ENCODE measurements around the gene ANKRD63.

The ANKRD63 gene

DNA sequence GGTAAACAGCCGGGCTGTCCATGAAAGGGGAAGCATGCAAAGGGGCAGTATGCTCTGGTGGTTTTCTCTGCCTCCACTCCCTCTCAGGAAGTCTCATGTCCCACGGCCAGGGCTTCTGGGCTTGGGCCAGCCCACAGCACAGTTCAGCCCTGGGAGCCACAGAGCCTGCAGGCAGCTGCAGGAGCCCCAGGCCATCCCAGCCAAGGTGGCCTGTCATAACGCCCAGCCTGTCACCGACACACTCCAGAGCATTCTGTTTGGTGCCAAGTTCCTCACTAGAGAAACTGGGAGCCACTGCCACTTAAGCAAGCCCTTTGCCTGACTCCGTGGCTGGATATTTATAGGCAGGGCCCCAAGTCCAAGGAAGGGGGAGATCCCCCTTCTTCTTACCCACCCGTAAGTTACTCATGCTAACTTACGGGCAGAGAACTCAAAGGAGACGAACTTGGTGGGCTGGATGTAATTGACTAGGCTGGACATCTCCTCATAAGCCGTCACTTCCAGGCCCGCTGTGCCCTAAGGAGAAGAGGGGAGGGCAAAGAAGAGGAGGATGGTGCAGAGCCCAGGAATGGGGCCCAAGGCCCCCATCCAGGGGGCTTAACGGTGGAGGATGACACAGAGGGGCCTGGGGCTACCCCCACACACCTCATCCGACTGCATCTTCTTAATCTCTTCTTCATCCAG, 13.2 kb upstream of the ANKRD63 start:
- DNase-seq (ENCODE audit: low read depth in 2 of 2), result no peak

DNA sequence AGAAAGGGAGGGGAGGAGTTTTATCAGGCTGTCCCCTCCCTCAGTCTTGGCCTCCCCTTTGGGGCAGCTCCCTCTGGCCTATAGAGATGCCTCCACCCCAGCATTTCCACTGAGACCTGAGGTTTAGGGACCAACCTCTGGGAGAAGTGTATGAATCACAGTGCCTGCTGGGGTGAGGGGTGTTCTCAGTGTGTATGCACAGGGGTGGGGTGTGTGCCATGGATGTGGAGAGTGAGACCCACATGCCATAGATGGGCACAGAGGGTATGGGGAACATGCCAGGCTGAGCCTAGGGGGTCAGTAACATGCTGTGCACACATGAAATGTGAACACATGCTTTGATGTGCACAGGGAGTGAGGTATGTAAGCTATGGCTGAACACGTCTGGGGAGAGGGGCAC, 12.4 kb upstream of the ANKRD63 start:
- DNase-seq (ENCODE audit: low read depth in 2 of 2), result no peak

DNA sequence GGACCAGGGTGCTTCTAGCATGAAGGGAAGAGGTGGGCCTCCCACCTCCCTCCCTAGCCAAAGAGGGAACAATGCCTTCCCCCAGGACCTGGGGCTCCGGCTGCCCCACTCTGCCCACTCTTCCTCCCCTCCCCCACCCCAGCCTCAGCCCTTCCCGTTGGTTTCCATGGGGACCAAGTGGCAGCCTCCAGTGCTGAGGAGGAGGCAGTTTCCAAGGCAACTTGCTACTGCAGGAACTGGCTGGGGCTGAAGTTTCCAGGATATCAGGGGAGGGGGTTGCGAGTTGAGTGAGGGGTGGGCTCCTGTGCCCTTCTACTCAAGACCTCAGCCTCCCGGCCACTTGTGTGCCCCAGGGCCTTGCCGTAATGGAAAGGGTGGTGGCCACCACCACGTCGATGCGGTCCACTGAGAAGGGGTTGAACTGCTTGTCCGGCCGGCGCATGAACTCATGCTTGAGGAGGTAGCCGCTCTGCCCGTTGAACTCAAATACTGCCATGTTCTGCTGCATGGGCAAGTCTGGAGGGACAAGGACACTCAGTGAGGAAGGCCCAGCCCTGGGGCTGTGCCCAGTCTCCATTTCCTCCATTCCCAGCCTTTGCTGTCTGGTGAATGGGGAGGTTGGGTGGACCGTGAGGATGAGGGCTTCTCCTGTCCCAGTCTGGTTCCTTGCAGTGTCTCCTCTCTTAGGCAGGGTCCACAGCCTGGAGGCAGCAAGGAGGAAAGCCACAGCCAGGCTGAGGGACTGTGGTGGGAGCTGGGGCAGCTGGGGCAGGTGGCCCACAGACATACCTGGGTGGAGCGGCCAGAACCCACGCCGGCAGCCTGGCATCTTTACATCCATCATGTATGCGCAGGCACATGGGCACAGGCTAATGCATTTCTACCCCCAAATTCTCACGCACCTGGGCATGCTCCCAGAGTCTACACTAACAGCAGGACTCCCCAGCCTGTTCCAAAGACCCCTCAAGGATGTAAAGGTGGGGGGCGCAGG, 11.3 kb upstream of the ANKRD63 start:
- DNase-seq (ENCODE audit: low read depth in 2 of 2), result no peak

DNA sequence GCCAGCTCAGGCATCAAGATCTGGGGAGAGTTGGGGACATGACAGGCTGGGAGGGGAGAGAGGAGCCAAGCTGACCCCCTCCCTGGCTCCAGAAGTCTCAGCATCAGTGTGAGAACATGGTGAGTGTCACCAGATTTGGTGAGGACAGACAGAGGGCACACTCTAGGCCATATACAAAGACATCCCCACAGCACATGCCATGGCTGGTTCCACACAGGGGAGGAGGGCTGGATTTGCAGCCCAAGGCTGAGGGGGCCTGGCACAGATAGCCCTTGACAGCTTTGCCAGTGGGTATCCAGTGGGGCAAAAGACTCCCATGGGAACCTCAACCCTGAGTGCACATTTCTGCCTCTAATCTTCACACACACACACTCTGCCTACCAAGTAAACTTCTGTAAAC, 10.1 kb upstream of the ANKRD63 start:
- DNase-seq (ENCODE audit: low read depth in 2 of 2), result no peak

DNA sequence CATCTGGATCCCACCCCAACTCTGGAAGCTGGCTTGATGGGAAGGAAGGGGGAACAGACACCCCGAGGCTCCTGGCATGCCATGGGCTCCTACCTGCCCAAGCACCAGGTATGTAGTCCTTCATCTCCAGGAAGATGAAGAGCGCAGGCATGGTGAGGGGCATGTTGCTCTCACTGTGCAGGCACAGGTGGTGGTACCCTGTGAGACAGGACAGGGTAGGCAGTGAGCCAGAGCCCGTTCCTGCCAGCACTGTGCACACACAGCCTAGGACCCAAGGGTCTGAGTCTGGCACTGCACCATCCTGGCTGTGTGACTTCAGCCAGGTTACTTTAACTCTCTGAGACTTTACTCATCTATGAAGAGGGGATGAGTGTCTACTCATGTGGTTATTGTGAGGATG, 9.4 kb upstream of the ANKRD63 start:
- DNase-seq (ENCODE audit: low read depth in 2 of 2), result no peak

DNA sequence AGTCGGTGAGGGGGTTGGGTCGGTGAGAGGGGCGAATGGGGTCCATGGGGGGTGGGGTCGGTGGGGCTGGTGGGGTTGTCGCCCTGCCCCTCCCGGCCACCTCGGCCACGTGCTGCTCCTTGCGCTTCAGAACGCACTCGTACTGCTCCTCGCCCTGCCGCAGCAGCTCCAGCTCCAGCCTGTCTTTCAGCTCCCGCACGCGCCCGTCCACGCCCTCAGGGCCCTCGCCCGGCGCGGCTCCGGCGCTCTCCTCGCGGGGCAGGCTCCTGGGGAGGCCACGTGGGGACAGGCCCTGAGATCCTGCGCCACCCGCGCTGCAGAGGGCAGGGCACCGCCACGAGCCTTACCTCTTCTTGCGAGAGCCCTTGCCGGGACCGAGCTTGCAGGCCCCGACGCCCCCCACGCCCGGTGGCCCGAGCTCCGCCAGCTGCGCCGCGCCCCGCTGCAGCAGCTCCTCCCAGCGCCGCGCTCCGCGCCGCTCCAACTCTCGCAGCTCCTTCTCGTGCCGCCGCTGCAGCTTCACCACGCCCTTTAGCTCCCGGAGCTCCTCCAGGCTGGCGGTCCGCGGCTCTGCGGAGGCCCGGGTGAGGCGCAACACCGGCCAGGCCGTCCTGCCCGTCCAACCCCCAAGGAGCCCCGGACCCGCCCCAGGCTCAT, 8.2 kb upstream of the ANKRD63 start:
- DNase-seq (ENCODE audit: low read depth in 2 of 2), result no peak

DNA sequence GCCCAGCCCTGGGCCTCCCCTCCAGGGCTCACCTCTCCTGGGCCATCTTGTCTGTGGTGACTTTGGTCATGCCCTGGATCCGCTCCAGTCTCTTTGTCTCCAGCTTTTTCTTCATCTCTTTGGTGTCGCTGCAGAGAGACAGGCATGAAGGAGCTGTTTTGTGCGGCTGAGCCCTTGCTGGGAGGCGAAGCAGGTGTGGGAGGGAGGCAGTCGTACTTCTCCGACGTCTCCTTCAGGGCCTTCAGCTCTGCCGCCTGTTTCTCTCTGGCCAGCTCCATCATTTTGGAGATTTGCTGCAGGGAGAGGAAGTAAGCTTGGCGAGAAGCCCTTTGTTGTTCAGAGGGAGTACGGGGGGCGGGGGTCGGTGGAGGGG, 7.7 kb upstream of the ANKRD63 start:
- DNase-seq (ENCODE audit: low read depth in 2 of 2), result no peak

DNA sequence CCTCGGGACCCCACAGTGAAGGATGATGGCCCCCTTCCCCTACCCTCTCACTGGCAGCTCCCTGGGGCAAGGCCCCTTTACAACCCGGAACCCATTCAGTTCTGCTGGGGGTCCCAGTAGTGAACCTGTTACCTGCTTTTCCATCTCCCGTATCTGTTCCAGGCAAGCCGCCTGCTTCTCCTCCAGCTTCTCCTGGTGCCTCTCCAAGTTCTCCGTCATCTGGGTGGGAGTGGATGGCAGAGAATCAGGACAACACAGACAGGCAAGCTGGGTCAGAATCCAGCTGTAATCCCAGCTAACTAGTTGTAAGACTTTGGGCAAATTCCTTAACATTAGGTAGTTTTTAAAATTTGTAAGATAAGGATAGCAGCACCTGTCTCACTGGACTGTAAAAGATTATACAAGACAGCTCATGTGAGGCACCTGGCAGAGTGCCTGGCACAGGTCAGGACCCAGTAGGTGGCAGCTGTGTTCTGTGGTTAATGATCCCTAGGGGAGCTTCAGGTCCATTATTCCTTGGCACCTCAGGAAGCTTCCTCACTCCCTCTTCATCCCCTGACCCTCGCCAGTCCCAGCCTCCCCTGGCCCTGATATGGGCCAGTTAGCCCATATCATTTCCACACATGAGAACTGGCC, 6.4 kb upstream of the ANKRD63 start:
- DNase-seq (ENCODE audit: low read depth in 2 of 2), result no peak

DNA sequence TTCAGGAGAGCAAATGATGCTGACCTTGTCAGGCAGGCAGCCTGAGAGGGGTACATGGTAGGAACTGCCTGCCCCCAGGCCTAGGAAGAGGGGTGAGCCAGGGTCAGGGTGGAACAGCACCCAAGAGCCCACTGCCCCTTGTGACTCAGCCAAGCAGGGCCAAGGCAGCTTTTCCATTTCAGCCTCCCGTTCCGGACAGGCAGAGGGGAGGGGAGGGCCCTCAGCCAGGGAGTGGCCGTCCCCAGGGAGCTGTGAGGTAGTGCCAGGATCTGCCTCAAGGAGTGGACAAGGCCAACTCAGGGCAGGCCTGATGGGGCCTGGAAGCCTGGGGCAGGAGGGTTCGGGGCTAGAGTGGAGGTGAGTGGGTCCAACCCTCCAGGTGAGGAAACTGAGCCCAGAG, 5.1 kb upstream of the ANKRD63 start:
- no peak for DNase-seq (ENCODE audit: low read depth in 2 of 2)

DNA sequence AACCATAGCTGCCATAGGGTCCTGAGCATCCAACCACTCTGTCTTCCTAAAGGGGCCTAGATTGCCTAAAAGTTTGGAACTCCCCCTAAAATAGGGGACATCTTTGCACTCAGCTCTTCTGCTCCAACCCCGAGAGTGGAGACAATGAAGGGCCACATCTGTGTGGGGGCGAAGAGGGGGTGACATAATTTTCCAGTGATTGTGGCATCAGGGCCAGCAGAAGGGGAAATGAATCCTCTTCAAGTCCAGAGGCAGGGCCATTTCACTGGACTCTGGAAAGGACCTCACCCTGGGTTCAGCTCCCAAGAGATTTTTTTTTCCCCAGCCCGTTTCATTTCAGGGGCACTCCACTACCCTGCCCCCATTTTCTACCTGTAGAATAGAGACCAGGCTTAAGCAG, 4.6 kb upstream of the ANKRD63 start:
- no peak for DNase-seq (ENCODE audit: low read depth in 2 of 2)

DNA sequence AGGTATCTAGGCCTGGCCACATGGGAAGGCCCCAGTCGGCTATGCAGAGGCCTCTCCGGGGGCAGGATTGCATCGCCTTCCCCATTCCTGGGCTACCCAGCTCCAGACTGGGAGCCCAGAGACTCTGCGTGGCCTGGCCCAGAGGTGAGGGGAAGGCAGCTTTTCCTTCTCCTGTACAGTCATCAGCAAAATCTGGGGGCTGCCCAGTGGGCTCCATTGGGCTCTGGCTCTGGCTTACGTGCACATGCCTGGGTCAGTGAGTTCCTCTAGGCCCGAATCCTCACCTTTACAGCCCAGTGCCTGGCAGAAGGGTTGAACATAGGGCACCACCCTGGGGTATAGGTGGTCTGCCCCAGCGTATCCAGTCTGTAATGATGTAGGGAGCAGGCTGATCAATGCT, 3.9 kb upstream of the ANKRD63 start:
- no peak for DNase-seq (ENCODE audit: low read depth in 2 of 2)

DNA sequence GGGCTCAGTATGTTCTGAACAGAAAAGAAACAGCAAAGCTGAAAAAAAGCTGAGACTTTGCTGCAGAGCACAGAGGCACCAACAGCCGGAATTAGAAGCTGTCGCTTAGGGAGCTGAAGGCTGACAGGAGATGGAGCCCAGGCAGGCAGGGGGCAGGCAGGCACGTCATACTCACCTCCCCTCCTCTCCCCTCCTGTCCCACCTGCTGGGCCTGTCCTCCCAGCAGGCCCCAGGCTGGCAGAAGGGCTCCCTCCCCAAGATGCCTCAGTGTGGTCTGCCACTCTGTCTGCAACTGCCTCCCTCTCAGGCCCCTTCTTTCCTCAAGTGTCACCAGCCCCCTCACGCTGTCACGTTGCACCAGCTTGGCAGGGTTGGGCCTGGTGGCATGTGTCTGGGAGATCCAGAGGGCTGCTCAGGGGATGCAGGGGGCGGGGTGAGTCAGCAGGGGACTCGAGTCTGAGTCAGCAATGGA, 3.2 kb upstream of the ANKRD63 start:
- DNase-seq (ENCODE audit: low read depth in 2 of 2), result no peak

DNA sequence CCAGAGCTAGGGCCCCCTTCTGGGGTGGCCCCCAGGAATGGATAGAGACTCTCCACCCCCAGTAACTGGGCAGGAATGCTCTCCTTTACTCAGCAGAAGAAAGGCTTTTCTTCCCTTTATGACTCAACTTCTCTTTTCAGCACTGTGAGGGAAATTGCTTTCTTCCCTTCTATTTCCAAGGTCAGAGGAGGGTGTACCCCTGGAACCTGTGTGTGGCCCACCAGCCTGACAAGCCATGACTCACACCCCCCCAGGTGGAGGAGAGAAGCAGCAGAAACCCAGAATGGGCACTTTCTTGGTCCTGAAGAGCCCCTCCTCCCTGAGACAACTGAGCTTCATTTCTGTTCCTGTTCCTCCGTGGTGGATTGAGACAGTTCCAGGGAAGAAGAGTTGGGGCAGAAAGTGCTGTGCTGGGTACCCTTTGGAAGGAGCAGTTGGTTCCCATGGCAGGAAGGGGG, 2.7 kb upstream of the ANKRD63 start:
- DNase-seq (ENCODE audit: low read depth in 2 of 2), result no peak

DNA sequence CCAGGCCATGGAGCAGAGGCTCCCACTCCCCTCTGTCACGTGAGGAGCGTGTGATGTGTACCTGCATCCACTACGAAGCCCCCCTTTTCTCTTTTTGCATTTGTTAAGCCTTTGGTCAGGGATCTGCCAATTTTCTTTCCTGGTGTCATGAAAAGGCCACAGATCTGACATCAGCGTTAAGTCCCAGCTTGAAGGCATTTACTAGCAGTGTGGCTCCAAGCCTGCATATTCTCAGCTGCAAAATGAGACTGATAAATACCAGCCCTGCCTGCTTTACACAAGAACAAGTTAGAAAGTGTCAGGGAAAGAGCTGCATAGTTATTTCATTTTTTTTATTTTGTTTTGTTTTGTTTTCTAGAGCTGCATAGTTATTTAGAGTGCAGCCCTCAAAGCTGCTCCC, 2.3 kb upstream of the ANKRD63 start:
- DNase-seq (ENCODE audit: low read depth in 2 of 2), result no peak

DNA sequence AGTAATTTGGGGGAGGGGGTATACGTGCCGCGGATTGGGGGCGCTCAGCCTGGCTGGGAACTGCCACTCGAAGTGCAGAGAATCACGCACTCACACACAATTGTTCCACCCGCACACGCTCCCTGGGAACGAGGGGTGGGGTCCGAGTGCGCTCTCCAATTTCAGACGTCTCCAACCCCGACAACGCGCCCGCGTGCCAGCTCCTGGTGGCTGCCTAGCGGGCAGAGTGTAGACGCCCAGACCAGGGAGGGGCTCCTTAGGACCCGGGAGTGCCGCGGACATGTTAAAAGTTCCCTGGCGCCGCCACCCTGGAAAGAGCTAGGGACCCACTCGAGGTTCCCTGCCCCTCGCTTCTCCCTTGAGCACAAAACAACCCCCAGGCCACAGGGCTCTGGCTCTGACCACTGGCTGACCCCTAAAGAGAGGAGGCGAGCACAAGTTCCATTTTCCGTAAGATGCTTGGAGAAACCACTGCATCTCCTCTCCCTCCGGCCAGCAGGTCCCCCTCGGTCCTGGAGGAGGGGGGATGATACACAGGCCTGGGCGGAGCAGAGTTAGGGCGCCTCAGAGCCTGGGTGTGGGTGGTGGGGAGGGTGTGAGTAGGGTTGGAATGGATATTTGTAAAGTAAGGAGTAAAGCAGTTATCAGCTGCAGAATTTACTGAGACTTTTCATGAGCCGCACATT, 894 bp upstream of the ANKRD63 start:
- DNase-seq (ENCODE audit: low read depth in 2 of 2), result no peak

DNA sequence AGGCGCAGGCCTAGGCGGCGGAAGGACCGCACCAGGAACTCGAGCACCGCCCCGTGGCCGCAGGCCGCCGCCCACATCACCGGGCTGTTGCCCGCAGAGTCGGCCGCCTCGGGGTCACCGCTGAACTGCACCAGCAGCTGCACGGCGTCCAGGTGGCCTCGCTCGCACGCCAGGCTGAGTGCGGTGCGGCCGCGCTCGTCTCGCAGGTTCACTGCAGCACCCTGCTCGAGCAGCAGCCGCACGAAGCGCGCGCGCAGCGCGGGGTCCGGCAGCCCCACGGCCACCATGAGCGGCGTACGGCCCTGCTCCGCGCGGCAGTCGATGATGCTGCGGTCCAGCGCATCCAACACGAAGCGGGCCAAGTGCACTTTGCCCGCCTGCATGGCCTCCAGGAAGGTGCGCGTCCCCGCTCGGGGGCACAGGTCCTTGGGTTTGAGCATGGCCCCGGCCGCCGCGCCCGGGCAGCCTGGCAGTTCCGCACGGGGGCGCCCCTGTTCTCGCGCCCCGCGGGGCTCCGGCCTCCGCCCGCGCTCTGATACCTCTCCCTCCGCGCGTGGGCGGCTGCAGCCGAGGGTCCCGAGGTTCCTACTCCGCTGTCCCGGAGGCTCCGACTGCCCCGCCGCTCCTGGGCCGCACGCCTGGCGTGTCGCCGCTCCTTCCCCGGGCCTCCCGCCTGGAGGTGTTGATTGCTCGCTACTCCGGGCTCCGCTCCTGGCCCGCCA, 556 bp downstream of the ANKRD63 start:
- DNase-seq (ENCODE audit: low read depth in 2 of 2), result peak in 1 of 2 donors; percentile 18

DNA sequence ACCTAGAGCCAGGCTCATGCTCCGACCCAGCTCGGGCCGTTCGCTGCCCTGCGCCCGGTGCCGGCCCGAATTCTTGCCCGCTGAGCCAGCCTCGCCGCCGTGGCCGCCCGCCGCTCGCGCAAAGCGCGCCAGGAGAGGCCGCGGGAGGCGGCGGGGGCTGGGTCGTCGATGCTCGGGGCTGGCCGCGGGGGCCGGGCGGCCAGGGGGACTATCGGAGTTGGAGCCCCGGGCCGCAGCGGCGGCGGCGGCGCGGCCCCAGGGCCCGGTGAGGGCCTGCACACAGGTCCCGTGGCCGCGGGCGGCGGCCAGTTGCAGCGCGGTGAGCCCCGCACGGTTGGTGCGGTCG, 1.1 kb downstream of the ANKRD63 start:
- no peak for DNase-seq (ENCODE audit: low read depth in 2 of 2)

DNA sequence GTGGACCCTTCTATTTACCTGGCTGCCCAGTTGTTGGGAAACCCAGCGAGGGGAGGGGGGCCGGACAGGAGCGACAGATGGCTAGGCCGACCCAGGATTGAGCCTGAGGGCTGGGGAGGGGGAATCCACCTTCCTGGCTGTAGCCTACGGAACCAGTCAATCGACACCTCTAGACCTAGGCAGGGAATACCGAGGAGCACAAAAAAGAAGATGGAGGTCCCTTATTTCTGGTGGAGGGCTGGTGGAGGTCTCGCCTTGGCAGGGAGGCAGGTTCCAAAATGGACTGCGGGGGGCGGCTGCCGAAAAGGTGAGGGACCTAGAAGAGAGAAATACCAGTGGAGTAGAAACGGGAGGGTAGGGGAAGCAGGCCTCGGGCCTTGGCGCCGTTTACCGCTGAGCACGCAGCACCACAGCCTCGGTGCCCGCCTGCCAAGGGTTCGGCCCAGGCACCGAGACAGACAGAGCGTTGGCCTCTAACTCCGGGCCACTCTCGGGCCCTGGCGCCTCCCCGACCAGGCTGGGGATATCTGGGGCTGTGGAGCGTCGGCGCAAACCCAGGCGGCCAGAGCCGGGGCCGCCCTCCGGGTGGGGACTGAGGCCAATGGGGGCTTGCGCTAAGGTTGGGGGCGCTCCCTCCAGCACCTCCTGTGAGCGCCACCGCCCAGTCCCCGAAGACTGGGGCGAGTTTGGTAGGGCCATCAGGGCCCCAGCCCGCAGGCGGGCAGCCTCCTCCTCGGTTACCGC, 1.6 kb downstream of the ANKRD63 start:
- DNase-seq (ENCODE audit: low read depth in 2 of 2), result no peak

DNA sequence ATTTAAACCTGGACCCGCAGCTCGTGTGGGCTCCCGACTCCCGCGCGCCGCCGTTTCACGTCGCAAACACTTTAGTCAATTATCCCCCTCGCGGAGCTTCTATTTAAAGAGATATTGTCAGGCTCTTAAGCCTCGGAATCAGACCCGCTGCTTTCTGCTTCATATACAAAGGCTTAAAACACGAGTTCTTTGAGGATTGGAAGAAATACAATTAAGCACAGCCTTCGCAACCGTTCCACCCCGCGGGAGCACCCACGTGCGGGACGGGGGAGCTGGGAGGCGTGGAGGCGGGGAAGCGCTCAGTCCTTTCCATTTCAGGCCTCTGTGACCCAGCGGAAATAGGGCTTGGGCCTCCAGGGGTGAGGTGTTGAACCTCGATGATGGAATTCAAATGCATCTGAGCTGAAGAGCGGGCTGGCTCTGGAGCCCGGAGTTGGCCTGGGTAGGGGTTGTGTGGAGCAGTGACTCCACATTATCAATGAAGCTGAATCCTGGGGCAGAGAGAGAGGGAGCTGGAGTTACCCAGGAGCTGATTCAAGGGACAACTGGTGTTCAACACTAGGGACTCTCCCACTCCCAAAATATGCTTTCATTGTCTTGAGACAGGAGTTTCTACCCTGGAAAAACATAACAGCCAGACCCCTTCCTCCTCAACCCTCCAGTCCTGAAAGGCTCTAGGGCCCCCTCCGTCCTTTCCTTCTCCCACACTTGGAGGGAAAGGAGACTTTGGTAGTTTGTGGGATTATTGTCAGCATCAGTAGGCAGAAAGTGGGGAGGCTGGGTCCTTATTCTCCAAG, 2.4 kb downstream of the ANKRD63 start:
- no peak for DNase-seq (ENCODE audit: low read depth in 2 of 2)
